HepG2 (cell line): Measurements from ENCODE around the gene MSI2. TPM values are rescaled to one million over a fixed set of nuclear protein-coding genes. Genes with fewer than 3 reads are reported as not detected.

Source experiments
- ATAC-seq: fragments of 200-7000 bp; cut with Tn5 transposase; 3 replicates; pipeline ENCODE4 v1.9.1; 2020; ENCODE audit warnings: mild to moderate bottlenecking, moderate library complexity
- BruUV-seq: library from RNA; stranded (reverse); fragments of 400-500 nt; replicated peaks from 2 replicates; lab custom pipeline; 2021; lab: Mats Ljungman, UMichigan
- CTCF ChIA-PET: fragments of 300-600 bp; formaldehyde crosslinking; extraction: SDS; loops from one replicate; lab custom pipeline; 2021; ENCODE audit warnings: low total read pairs, inconsistent platforms, low intra/inter-chr PET ratio; lab: Yijun Ruan, JAX
- POLR2A ChIA-PET: fragments of 350-600 bp; sonication (Branson Sonifier 250); formaldehyde crosslinking; loops from one replicate; lab custom pipeline; 2020; ENCODE audit warnings: antibody characterized with exemption, inconsistent platforms; lab: Yijun Ruan, JAX
- DNase-seq: peaks from one replicate; pipeline ENCODE4 v3.0.0-alpha.2; 2015; ENCODE audit warnings: low spot score
- FAIRE-seq: peaks from 3 replicates; lab custom pipeline; 2011; peaks lifted over from hg19 to GRCh38; lab: Jason Lieb, UNC
- H2AFZ ChIP-seq: one replicate; pipeline ENCODE4 v1.6.1; 2011; ENCODE audit warnings: low read length, inconsistent platforms
- H3K27ac ChIP-seq: fragments of 300-600 bp; 3 replicates; pipeline ENCODE4 v1.8.0; 2011; ENCODE audit warnings: mixed run types, mild to moderate bottlenecking, mixed read lengths, low read length, inconsistent platforms; ENCODE audit not compliant: insufficient read depth; ENCODE audit errors: extremely low read length
- H3K27me3 ChIP-seq, 2 experiments: fragments of 200-600 bp in 1 of 2; 2 replicates in 1 of 2; 3 replicates in 1 of 2; pipeline versions ENCODE4 v1.6.0 to v1.8.0; 2011; ENCODE audit warnings: low read length in 2 of 2, mild to moderate bottlenecking in 2 of 2, moderate library complexity in 2 of 2, inconsistent platforms in 1 of 2; ENCODE audit not compliant: insufficient read depth in 2 of 2, control insufficient read depth in 1 of 2
- H3K36me3 ChIP-seq, 2 experiments: fragments of 200-600 bp in 1 of 2; replicated peaks in 1 of 2; 2 replicates in 1 of 2; 3 replicates in 1 of 2; pipeline versions ENCODE4 v1.5.1 to v1.8.0; 2011; ENCODE audit warnings: low read length in 2 of 2, inconsistent platforms in 1 of 2; ENCODE audit not compliant: insufficient read depth in 2 of 2, control insufficient read depth in 1 of 2
- H3K4me1 ChIP-seq: 2 replicates; pipeline ENCODE4 v1.5.1; 2012; ENCODE audit warnings: low read length, inconsistent platforms; ENCODE audit not compliant: insufficient read depth
- H3K4me2 ChIP-seq: 2 replicates; pipeline ENCODE4 v1.6.0; 2011; ENCODE audit warnings: low read depth, low read length, inconsistent platforms
- H3K4me3 ChIP-seq, 3 experiments: fragments of 200-600 bp in 1 of 3; sonication (generic), shearing (Covaris generic) in 1 of 3; replicated peaks in 1 of 3; 2 replicates each; pipeline ENCODE4 v1.5.1; 2011 to 2016; ENCODE audit warnings: low read length in 3 of 3, inconsistent platforms in 2 of 3, low read depth in 2 of 3, mild to moderate bottlenecking in 2 of 3, control low read depth in 1 of 3, mixed read lengths in 1 of 3; ENCODE audit not compliant: insufficient read depth in 1 of 3
- H3K79me2 ChIP-seq: one replicate; pipeline ENCODE4 v1.6.1; 2011; ENCODE audit warnings: low read length, inconsistent platforms; ENCODE audit not compliant: insufficient read depth
- H3K9ac ChIP-seq: 2 replicates; pipeline ENCODE4 v1.6.0; 2011; ENCODE audit warnings: mild to moderate bottlenecking, low read depth, low read length, inconsistent platforms; ENCODE audit not compliant: insufficient read depth
- H3K9me3 ChIP-seq: 2 replicates; pipeline ENCODE4 v1.5.1; 2012; ENCODE audit warnings: mild to moderate bottlenecking, low read length
- H4K20me1 ChIP-seq: 2 replicates; pipeline ENCODE4 v1.6.0; 2011; ENCODE audit warnings: inconsistent platforms, mild to moderate bottlenecking, low read length, moderate library complexity; ENCODE audit not compliant: insufficient read depth
- EED ChIP-seq: sonication (generic); formaldehyde crosslinking; IDR thresholded peaks from 2 replicates; pipeline ENCODE4 v1.5.0; 2020; ENCODE audit warnings: mild to moderate bottlenecking, missing genetic modification reagents
- GABPB1 ChIP-seq: IDR thresholded peaks from 2 replicates; pipeline ENCODE4 v1.6.1; 2016; ENCODE audit warnings: mild to moderate bottlenecking, missing genetic modification reagents, moderate library complexity, missing compliant biosample characterization
- TBX2 ChIP-seq: sonication (generic); formaldehyde crosslinking; IDR thresholded peaks from 2 replicates; pipeline ENCODE4 v1.5.0; 2020; ENCODE audit warnings: missing genetic modification reagents, mild to moderate bottlenecking, borderline replicate concordance
- XRCC5 ChIP-seq: fragments of 200-400 bp; formaldehyde crosslinking; optimal IDR thresholded peaks from 2 replicates; pipeline ENCODE3; 2017; ENCODE audit warnings: mild to moderate bottlenecking, low read length
- ZBTB38 ChIP-seq: sonication (generic); formaldehyde crosslinking; IDR thresholded peaks from 2 replicates; pipeline ENCODE4 v1.5.1; 2020; ENCODE audit warnings: mild to moderate bottlenecking, missing genetic modification reagents
- ZNF772 ChIP-seq: sonication (generic); formaldehyde crosslinking; IDR thresholded peaks from 2 replicates; pipeline ENCODE4 v1.5.0; 2020; ENCODE audit warnings: mild to moderate bottlenecking, missing genetic modification reagents
- WGBS: methylation state at CpG from one replicate; pipeline ENCODE4 v1.1.6; 2017; ENCODE audit warnings: low lambda C conversion rate; 5-methylcytosine and 5-hydroxymethylcytosine counted together
- in situ Hi-C: cut with HindIII; loops from 2 replicates; pipeline ENCODE4 v1.10.0; 2017; ENCODE audit warnings: low pct_unique_long_range_greater_than_20kb; ENCODE audit not compliant: extremely low pct_ligation_motif_present
- intact Hi-C: fragments of 100-400 bp; cut with micrococcal nuclease; formaldehyde crosslinking; loops from one replicate; pipeline ENCODE4 v1.10.0; 2022; ENCODE audit not compliant: unreplicated experiment
- polyA plus RNA-seq, 8 experiments: library from polyadenylated mRNA; depleted of rRNA in 3 of 8; stranded (reverse) in 7 of 8; unstranded in 1 of 8; fragments of >200 nt; fragmentation: Illumina TruSeq in 4 of 8; extraction: Trizol in 4 of 8; gene quantifications; 2 replicates each; pipeline versions ENCODE4 v1.2.1 to v1.2.3, GENCODE V29; 2011 to 2016; ENCODE audit warnings: low read depth in 4 of 8, missing spikeins in 1 of 8, mixed read lengths in 1 of 8; ENCODE audit not compliant: insufficient read depth in 1 of 8
- total RNA-seq, 5 experiments: library from RNA; depleted of rRNA; stranded (reverse); fragments of >200 nt; fragmentation: Illumina TruSeq; extraction: Trizol; gene quantifications; 2 replicates each; pipeline ENCODE4 v1.2.3, GENCODE V29; 2016; ENCODE audit warnings: low read depth in 1 of 5
- TF ChIP-seq, protein P1 (sequence below): sonication (generic); formaldehyde crosslinking; IDR thresholded peaks from 2 replicates; pipeline ENCODE4 v1.5.1; 2020; ENCODE audit warnings: mild to moderate bottlenecking, missing genetic modification reagents, moderate library complexity

MSI2 gene
- total and polyA plus RNA-seq, 2 of the 13 experiments (the other 11 are each of a cell fraction or from before 2014, with no cell fraction given) = 77.5 to 78.4 TPM

DNA sequence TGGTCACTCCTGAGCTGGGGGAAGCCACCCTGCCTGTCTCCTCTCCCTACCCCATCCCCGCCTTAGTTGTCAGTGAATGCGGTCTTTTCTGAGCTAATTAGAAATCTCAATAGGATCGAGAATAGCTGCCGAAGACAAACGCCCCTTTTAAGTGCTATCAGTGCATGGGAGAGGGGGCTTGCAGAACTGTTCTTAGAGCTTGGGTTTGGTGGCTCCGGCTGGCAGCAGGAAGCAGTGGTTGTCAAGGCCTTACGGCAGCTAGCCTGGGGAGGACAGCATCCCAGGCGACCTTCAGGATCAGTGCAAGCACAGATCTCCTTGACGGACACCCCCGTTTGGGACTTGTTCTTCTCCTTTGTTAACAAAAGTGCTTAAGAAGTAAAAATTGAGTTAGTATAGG is 293.7 kb downstream of the MSI2 start:
- Histone ChIP-seq H4K20me1 (no peaks in the 10 kb centered on the region), H3K9me3 (no peaks in the 10 kb centered on the region), H3K4me3 (no peak overlapping the region), H3K27me3 (no peaks in the 10 kb centered on the region), H3K36me3 (peaks cover 3 to 6% of the 10 kb centered on the region in 2 experiments; a peak in 3 of 5 replicates), H3K9ac (no peak overlapping the region), H3K4me2 (no peak overlapping the region), H3K79me2 (peaks cover 7% of the 10 kb centered on the region), H3K27ac (no peak overlapping the region), H3K4me1 (peaks cover 97% of the 10 kb centered on the region), H2AFZ (no peak overlapping the region)
- DNase-seq (no peak), ATAC-seq (no peak), FAIRE-seq (no peak)
- in situ Hi-C loops (no loop called here), intact Hi-C loops (no loop called here)
- BruUV-seq = no TSS peak
- ChIA-PET CTCF (no interaction called here), POLR2A (interaction anchor here (0.7 to 3.7 kb wide), 4 partner anchors 10 to 33 kb away, joined by 3 to 29 read pairs (median 10); no protein-coding TSS in a partner anchor)
- WGBS = 94% methylated on average over 10 of the region's 10 CpGs
- TF ChIP-seq XRCC5 = no peak
- TF ChIP-seq GABPB1 (CRISPR knock-in tag) = 0 out of 2 replicates have a peak, but pooled peaks have one; percentile 13
- TF ChIP-seq, protein P1, sequence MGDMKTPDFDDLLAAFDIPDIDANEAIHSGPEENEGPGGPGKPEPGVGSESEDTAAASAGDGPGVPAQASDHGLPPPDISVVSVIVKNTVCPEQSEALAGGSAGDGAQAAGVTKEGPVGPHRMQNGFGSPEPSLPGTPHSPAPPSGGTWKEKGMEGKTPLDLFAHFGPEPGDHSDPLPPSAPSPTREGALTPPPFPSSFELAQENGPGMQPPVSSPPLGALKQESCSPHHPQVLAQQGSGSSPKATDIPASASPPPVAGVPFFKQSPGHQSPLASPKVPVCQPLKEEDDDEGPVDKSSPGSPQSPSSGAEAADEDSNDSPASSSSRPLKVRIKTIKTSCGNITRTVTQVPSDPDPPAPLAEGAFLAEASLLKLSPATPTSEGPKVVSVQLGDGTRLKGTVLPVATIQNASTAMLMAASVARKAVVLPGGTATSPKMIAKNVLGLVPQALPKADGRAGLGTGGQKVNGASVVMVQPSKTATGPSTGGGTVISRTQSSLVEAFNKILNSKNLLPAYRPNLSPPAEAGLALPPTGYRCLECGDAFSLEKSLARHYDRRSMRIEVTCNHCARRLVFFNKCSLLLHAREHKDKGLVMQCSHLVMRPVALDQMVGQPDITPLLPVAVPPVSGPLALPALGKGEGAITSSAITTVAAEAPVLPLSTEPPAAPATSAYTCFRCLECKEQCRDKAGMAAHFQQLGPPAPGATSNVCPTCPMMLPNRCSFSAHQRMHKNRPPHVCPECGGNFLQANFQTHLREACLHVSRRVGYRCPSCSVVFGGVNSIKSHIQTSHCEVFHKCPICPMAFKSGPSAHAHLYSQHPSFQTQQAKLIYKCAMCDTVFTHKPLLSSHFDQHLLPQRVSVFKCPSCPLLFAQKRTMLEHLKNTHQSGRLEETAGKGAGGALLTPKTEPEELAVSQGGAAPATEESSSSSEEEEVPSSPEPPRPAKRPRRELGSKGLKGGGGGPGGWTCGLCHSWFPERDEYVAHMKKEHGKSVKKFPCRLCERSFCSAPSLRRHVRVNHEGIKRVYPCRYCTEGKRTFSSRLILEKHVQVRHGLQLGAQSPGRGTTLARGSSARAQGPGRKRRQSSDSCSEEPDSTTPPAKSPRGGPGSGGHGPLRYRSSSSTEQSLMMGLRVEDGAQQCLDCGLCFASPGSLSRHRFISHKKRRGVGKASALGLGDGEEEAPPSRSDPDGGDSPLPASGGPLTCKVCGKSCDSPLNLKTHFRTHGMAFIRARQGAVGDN (CRISPR knock-in tag) = peak; percentile 45
- TF ChIP-seq ZBTB38 (CRISPR knock-in tag) = 0 out of 2 replicates have a peak, but pooled peaks have one; percentile 15
- TF ChIP-seq ZNF772 (CRISPR knock-in tag) = 0 out of 2 replicates have a peak, but pooled peaks have one; percentile 16
- no peak for TF ChIP-seq EED (CRISPR knock-in tag)
- TF ChIP-seq TBX2 (CRISPR knock-in tag) = 0 out of 2 replicates have a peak, but pooled peaks have one; percentile 25
